Kidney (tissue), 14 donors: ENCODE results near the gene HSPA1B. TPM values are rescaled to one million over a fixed set of nuclear protein-coding genes. Genes with fewer than 3 reads are reported as not detected.
A peak's percentile ranks its signal among the peaks of the same experiment; 100 is the strongest.
"Not testable (repeated sequence)": the region's sequence is repeated elsewhere in the genome, so short reads cannot be mapped to it uniquely, and the experiment has no call there.

ENCODE experiments used
- DNase-seq, 5 donors: peaks; one replicate each; pipeline ENCODE4 v3.0.0-alpha.2; 2013 to 2020
- FAIRE-seq: peaks from 2 replicates; lab custom pipeline; 2012; peaks lifted over from hg19 to GRCh38; lab: Jason Lieb, UNC
- H3K27ac ChIP-seq, 2 donors: one replicate each; pipeline ENCODE4 v1.7.0; 2013; ENCODE audit warnings: low read depth in 2 of 2, low read length in 2 of 2, inconsistent platforms in 1 of 2
- H3K27me3 ChIP-seq: one replicate; pipeline ENCODE4 v1.7.1; 2013; ENCODE audit warnings: low read length, inconsistent platforms; ENCODE audit not compliant: control insufficient read depth, insufficient read depth
- H3K36me3 ChIP-seq, 3 donors: one replicate each; pipeline versions ENCODE4 v1.7.0 to v1.7.1; 2013; ENCODE audit warnings: low read length in 3 of 3, control low read depth in 1 of 3, inconsistent platforms in 1 of 3; ENCODE audit not compliant: insufficient read depth in 3 of 3, control insufficient read depth in 2 of 3
- H3K4me1 ChIP-seq, 3 donors: one replicate each; pipeline versions ENCODE4 v1.7.0 to v1.7.1; 2013; ENCODE audit warnings: low read length in 3 of 3, inconsistent platforms in 1 of 3, low read depth in 1 of 3; ENCODE audit not compliant: control insufficient read depth in 2 of 3, insufficient read depth in 2 of 3
- H3K4me3 ChIP-seq, 3 donors: one replicate each; pipeline versions ENCODE4 v1.7.0 to v1.8.1; 2013; ENCODE audit warnings: low read length in 3 of 3, control low read depth in 1 of 3, inconsistent platforms in 1 of 3
- H3K9ac ChIP-seq, 3 donors: one replicate each; pipeline versions ENCODE4 v1.7.0 to v1.7.1; 2013; ENCODE audit warnings: low read length in 3 of 3, control low read depth in 1 of 3, inconsistent platforms in 1 of 3
- H3K9me3 ChIP-seq, 3 donors: one replicate each; pipeline versions ENCODE4 v1.7.0 to v1.7.1; 2013; ENCODE audit warnings: low read length in 3 of 3, control low read depth in 1 of 3, inconsistent platforms in 1 of 3; ENCODE audit not compliant: control insufficient read depth in 2 of 3, insufficient read depth in 1 of 3
- intact Hi-C: fragments of 100-400 bp; cut with DNase I; formaldehyde crosslinking; loops from one replicate; pipeline ENCODE4 v1.11.1; 2022
- polyA plus RNA-seq: library from polyadenylated mRNA; stranded (reverse); fragments of 350-450 nt; fragmentation: Illumina TruSeq; extraction: RNeasy Lipid Tissue Mini Kit (QIAGEN cat#74804); gene quantifications from one replicate; pipeline ENCODE4 v1.2.3, GENCODE V29; 2014; ENCODE audit warnings: low read depth, low replicate concordance; ENCODE audit not compliant: insufficient read depth
- total RNA-seq: library from RNA; stranded (reverse); fragmentation: NEBNext Ultra II Directional; extraction: Animal tissue kit (Norgen Biotek cat#: 25700); gene quantifications from one replicate; pipeline ENCODE4 v1.2.1, GENCODE V29; 2021
- TF ChIP-seq, protein P1 (sequence below): IDR thresholded peaks from 3 replicates; pipeline ENCODE4 v1.5.1; 2012; ENCODE audit warnings: mild to moderate bottlenecking, moderate library complexity, borderline replicate concordance; ENCODE audit not compliant: insufficient read depth; ENCODE audit errors: extremely low read depth
- donor health status: control.
- donor health status: control.
- donor health status: control.
- donor health status: control.
- donor health status: control.
- donor health status: DM: yes; HTN: yes; CAD: no.
- donor health status: Normal renal cell carcinoma (clear cell type).

Gene HSPA1B
- total and polyA plus RNA-seq, 2 donors from 2014 or later = 142 to 175 TPM

DNA sequence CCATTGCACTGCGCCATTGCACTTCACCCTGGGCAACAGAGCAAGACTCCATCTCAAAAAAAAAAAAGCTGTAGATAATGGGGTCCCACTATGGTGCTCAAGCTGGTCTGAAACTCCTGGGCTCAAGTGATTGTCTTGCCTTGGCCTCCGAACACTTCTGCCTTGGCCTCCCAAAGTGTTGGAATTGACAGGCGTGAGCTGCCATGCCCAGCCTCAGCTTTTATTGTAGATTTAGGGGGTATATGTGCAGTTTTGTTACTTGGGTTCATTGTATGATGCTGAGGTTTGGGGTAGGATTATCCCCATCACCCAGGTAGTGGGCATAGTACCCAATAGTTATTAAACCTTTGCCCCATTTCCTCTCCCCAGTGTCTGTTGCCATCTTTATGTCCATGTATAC is 11.4 kb downstream of the HSPA1B start:
- peaks cover 4 to 21% (median 17%) of the 10 kb centered on the region in 3 donors for H3K4me1 ChIP-seq
- H3K36me3 ChIP-seq = peaks cover 5 to 16% (median 16%) of the 10 kb centered on the region in 3 donors

DNA sequence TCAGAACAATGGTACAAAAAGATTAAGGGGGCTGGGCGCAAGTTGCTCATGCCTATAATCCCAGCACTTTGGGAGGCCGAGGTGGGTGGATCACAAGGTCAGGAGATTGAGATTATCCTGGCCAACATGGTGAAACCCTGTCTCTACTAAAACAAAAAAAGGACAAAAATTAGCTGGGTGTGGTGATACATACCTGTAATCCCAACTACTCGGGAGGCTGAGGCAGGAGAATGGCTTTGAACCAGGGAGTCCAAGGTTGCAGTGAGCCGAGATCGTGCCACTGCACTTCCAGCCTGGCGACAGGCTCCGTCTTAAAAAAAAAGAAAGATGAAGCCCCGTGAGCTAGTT is 12.2 kb downstream of the HSPA1B start:
- H3K27me3 ChIP-seq, intact Hi-C loops, H3K27ac ChIP-seq, H3K9ac ChIP-seq, H3K9me3 ChIP-seq, H3K4me3 ChIP-seq, FAIRE-seq, DNase-seq: not testable (repeated sequence)
- Histone ChIP-seq H3K36me3 (peaks cover 5 to 16% (median 16%) of the 10 kb centered on the region in 3 donors), H3K4me1 (peaks cover 4 to 17% (median 17%) of the 10 kb centered on the region in 3 donors)

More for the DNA sequence above, 11.4 kb downstream of the HSPA1B start:
- Histone ChIP-seq H3K9ac (no peak overlapping the region), H3K27me3 (no peaks in the 10 kb centered on the region), H3K27ac (no peak overlapping the region), H3K9me3 (no peaks in the 10 kb centered on the region), H3K4me3 (no peak overlapping the region)
- FAIRE-seq (no peak), DNase-seq (no peak)
- TF ChIP-seq, protein P1, sequence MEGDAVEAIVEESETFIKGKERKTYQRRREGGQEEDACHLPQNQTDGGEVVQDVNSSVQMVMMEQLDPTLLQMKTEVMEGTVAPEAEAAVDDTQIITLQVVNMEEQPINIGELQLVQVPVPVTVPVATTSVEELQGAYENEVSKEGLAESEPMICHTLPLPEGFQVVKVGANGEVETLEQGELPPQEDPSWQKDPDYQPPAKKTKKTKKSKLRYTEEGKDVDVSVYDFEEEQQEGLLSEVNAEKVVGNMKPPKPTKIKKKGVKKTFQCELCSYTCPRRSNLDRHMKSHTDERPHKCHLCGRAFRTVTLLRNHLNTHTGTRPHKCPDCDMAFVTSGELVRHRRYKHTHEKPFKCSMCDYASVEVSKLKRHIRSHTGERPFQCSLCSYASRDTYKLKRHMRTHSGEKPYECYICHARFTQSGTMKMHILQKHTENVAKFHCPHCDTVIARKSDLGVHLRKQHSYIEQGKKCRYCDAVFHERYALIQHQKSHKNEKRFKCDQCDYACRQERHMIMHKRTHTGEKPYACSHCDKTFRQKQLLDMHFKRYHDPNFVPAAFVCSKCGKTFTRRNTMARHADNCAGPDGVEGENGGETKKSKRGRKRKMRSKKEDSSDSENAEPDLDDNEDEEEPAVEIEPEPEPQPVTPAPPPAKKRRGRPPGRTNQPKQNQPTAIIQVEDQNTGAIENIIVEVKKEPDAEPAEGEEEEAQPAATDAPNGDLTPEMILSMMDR = no peak
- intact Hi-C loops = no loop called here

DNA sequence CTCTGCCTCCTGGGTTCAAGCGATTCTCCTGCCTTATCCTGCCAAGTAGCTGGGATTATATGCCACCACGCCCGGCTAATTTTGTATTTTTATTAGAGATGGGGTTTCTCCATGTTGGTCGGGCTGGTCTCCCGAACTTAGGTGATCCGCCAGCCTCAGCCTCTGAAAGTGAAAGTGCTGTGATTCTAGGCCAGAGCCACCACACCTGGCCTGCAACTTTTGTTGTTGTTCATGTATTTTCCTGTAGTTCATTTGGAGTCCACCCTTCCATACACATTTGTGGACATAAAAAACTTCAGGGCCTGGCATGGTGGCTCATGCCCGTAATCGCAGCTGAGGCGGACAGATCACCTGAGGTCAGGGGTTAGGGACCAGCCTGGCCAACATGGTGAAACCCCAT is 14.5 kb downstream of the HSPA1B start:
- Histone ChIP-seq H3K27ac (no peak overlapping the region), H3K27me3 (no peaks in the 10 kb centered on the region), H3K4me1 (peaks cover 4 to 10% (median 4%) of the 10 kb centered on the region in 3 donors), H3K4me3 (no peak overlapping the region), H3K36me3 (peaks cover 5 to 16% (median 14%) of the 10 kb centered on the region in 3 donors), H3K9ac (no peak overlapping the region), H3K9me3 (no peaks in the 10 kb centered on the region)
- peak in 1 of 5 donors; percentile 10 for DNase-seq
- no peak for FAIRE-seq
- TF ChIP-seq, protein P1 = no peak
- intact Hi-C loops = no loop called here

DNA sequence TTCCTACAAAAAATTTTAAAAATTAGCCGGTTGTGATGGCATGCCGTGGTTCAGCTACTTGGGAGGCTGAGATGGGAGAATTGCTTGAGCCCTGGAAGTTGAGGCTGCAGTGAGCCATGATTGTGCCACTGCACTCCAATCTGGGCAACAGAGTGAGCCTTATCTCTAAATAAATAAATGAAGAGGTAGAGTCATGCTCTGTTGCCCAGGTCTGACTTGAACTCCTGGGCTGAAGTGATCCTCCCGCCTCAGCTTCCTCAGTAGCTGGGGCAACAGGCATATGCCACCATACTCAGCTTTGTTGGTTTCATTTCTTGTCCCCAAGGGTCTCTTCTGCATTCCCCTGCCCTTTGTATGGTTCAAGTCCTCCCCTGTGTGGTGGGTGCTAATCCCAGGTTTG is 17.0 kb downstream of the HSPA1B start:
- H3K36me3 ChIP-seq = peaks cover 0 to 7% (median 4%) of the 10 kb centered on the region in 3 donors
- TF ChIP-seq, protein P1 = no peak
- intact Hi-C loops = no loop called here
- H3K9me3 ChIP-seq = no peaks in the 10 kb centered on the region
- no peaks in the 10 kb centered on the region for H3K27me3 ChIP-seq
- H3K4me1 ChIP-seq = no peaks in the 10 kb centered on the region
- no peak overlapping the region for H3K9ac ChIP-seq
- FAIRE-seq (no peak), DNase-seq (peak in 1 of 5 donors; percentile 8)
- H3K4me3 ChIP-seq = no peak overlapping the region
- H3K27ac ChIP-seq = no peak overlapping the region
